HL-60 (cell line): ENCODE measurements around the gene MIPOL1.
"Not testable (repeated sequence)": the region's sequence is repeated elsewhere in the genome, so short reads cannot be mapped to it uniquely, and the experiment has no call there.

Source experiments
- CTCF ChIP-seq: IDR thresholded peaks from one replicate; pipeline ENCODE4 v1.5.1; 2011; ENCODE audit warnings: low read length, control low read depth, inconsistent platforms; ENCODE audit not compliant: insufficient read depth
- POLR2AphosphoS5 ChIP-seq: IDR thresholded peaks from 2 replicates; pipeline ENCODE4 v1.6.1; 2012; ENCODE audit warnings: low read depth

GRCh38 chr14:37236044-37236443 is 38.3 kb downstream of the MIPOL1 start:
- TF ChIP-seq CTCF, POLR2AphosphoS5: not testable (repeated sequence)
